HG02623 (cell line): Measurements from ENCODE around the gene UBTD1.

Experiments
- ATAC-seq: cut with Tn5 transposase; IDR thresholded peaks from one replicate; pipeline ENCODE4 v1.9.1; 2021; ENCODE audit warnings: moderate library complexity; ENCODE audit not compliant: unreplicated experiment

Gene UBTD1

DNA sequence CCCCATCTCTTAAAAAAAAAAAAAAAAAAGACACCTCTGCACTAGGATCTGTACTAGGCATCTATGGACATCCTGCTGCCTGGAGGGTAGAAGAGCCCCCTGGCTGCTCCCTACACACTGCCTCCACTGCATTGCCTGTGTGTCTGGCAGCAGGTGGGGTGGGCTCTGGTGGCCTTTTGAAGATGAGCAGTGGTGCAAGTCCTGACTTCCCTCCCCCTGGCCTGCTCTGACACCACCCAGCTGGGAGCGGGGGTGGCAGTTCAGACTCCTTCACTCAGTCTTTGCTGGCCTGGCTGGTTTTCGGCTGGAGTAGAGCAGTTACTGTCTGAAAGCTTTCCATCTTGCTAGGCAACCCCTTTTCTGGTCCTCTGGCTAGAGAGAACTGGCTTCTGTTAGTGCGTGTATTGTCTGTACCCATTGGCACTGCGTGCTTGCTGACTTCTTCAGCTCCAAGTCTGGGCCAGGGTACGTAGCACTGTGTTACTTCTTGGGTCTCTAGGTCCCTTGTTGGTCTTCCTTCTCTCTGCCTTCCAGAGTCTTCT is 108.4 kb downstream of the UBTD1 start:
- ATAC-seq: no peak

DNA sequence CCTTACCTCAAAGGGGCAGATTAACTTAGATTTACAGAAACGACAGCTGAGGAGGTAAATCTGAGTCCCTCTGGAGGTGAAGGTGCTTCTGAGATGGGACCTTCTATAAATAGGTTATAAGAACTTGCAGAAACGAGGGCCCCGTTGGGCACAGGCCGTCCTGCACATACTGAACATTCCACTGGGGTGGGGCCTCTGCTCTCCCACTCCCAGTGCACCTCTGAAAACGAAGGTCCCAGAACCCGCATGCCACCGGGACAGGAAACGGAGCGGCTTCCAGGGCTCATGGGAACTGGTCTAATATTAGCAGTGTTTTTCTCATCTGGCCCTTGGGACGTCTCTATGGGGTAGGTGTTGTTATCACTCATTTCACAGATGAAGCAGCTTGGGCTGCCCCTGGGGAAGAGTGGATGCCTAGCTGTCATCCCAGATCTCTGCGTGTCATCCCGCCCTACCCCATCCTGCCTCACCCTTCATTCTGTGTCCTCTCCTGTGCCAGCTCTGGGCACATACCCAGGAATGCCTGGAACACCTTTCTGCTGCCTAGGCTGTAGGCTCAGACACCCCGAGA is 110.4 kb downstream of the UBTD1 start:
- no peak for ATAC-seq

DNA sequence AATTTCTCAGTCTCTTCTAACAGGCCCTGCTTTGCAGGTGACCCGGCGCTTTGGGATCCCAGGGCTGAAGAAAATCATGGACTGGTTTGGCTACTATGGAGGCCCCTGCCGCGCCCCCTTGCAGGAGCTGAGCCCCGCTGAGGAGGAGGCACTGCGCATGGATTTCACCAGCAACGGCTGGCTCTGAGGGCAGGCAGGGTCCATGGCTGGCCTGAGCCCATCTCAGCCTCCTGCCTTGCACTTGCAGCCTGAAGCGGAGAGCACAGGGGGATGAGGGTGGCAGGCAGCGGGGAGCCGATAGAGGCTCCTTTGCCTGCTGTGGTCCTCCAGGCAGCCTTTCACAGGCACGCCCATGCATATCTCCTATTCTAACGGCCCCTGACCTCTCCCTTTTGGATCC is 112.7 kb downstream of the UBTD1 start:
- no peak for ATAC-seq

DNA sequence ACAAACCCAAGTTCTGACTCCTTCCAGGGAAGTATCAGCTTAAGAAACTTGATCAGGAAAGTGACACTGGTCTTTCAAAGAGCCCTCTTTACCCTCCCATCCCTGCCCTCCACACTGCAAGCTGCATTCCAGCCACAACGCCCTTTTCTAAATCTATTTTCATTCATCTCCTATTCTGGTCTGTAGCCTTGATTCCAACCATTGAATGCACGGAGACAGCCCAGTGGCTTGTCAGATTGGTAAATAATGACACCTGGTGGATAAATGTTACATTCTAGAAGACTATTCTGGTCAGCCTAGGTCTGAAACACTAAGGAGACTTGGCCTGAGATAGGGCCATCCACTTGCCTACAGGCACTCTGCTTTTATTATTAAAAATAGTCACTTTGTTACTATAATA is 113.7 kb downstream of the UBTD1 start:
- no peak for ATAC-seq

DNA sequence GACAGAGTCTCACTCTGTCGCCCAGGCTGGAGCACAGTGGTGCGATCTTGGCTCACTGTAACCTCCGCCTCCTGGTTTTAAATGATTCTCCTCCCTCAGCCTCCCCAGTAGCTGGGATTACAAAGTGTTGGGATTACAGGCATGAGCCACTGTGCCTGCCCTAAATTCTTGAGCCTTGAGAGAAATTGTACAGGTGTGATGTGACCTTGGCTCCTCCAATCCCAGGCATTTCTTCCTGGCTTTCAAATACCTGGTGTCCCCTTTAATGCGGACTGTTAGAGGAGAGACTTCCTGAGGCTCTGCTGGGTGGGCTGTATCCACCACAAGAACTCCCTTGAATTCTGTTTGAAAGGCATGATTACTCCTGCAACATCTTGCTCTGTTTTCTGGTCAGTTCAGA is 119.6 kb downstream of the UBTD1 start:
- no peak for ATAC-seq

DNA sequence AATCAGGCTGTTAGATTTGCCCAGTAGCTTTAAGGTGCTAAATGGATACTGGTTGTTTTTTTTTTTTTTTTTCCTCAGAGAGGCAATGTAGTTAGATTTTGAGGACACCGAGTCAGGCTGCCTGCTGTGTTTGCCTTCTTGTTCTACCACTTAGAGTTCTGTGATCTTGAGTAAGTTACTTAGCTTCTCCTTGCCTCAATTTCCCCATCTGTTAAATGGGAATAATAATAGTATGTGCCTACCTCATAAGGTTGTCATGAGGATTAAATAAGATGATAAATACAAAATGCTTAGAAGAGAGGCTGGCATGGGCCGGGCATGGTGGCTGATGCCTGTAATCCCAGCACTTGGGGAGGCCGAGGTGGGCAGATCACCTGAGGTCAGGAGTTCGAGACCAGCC is 120.0 kb downstream of the UBTD1 start:
- no peak for ATAC-seq
